Lung microvascular endothelial cell (primary cell): ENCODE measurements around the gene PLN. TPM values are rescaled to one million over a fixed set of nuclear protein-coding genes. Genes with fewer than 3 reads are reported as not detected.

Experiments used
- DNase-seq, 2 donors: peaks; one replicate each; pipeline versions ENCODE4 v3.0.0 to v3.0.0-alpha.2; 2010; ENCODE audit warnings: low read depth in 2 of 2
- total RNA-seq: library from RNA; depleted of rRNA; stranded (reverse); fragments of >200 nt; gene quantifications from 2 replicates; pipeline ENCODE4 v1.2.1, GENCODE V29; 2014

Gene PLN
- total RNA-seq = under 0.01 TPM in 1 of 2 replicates, not detected in the other

- DNase-seq = no peak
These were observed at the start of gene PLN for GRCh38 chr6:118548136-118548535. Gene PLN (plus strand): TSS chr6:118548296. CDS start chr6:118558922, 10,626 bp downstream.

DNA sequence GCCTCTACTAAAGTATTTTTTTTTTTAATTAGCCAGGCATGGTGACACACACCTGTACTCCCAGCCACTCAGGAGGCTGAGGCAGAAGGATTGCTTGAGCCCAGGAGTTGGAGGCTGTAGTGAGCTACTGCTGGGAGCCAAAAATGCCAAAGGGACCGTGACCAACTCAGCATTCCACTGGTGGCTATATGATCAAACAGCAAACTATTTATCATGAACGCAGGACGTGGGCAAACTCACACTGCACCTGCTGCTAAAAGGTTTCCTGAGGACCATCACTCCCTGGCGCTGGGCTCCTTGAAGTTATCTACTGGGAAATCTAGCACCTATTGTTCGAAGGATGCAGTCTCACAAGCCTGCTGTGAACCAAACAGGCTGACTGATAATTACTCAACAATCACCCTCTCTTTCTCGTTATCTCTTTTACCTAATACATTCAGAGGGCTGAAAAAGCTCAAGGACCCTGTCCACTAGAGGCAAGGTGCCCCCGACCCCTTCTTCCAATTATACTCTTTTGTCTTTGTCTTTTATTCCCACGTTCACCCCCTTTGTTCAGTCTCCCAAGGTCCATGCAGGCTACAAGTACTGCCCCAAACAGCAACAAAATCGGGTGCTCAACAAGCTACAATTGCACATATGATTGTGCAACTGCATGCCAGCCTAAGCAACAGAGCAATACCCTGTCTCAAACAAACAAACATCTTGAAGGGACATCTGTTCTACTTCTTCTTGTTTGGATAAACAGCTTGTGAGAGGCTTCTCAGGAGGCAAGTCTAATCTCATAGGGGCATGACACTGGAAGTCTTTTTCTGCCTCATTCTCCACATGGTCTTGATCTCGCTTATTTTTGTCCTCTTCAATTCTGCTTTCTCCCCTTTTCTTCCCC is 47.7 kb upstream of the PLN start:
- DNase-seq = no peak

GRCh38 chr6:118501099-118501498 is 47.0 kb upstream of the PLN start:
- no peak for DNase-seq

DNA sequence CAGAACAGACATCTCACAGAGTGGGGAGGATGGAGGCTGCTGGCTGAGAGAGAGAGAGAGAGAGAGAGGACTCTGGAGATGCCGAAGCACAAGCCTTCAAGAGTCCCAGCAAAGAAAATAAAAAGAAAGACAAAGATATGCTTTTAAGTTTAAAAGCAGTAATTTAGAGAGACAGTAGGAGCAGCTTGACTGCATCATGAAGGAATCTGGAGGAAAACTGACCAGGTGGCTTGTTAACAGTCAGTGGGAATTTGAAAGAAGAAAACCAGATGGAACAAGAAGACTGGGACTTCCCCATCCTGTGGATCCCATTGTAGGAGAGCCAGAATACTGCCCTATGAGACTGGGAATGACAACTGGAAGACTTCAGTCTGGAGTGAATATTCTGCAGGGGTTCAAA is 46.3 kb upstream of the PLN start:
- DNase-seq = no peak

DNA sequence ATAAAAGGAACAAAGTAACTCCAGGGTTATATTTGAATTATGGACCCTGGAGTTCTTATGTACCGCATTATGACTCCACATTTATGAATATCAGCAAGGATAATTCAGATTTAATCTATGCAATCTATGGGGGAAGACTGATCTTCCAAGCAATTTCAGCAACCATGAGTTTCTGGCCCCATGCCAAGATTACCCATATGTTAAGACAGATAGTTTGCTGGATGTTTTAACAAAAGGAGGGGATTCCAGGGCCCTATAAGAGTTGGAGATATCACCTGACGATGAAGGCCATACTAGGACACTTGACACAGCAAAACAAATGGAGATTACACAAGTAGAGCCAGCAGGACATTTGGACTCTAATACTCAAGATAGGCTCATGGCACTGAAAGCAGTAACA is 45.9 kb upstream of the PLN start:
- no peak for DNase-seq

DNA sequence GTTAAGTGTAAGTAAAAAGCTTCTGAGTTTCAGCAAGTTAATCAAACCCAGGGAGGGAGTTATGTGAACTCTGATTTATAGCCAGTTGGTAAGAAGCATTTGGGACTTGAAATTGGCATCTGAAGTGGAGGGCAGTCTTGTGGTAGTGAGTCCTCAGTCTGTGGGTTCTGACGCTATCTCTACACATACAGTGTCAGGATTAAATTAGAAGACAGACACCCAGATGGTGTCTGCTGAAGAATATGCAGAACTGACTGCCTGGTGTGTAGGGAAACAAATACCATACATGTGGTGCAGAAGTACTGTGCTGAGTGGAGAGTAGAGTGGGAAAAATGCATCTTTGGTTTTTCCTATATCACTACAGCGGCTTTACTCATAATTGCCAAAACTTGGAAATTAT is 43.5 kb upstream of the PLN start:
- DNase-seq = no peak

DNA sequence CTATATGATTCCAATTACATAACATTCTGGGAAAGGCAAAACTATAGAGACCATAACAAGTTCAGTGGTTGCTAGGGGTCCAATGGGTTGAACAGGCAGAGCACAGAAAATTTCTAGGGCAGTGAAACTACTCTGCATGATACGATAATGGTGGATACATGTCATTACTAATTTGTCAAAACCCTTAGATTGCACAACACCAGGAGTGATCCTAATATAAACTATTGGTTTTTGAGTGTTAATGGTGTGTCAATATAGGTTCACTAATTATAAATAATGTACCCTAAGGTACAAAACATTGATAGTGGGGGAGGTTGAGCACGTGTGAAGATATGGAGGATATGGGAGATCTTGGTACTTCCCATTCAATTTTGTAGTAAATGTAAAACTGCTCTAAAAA is 42.4 kb upstream of the PLN start:
- DNase-seq = no peak

DNA sequence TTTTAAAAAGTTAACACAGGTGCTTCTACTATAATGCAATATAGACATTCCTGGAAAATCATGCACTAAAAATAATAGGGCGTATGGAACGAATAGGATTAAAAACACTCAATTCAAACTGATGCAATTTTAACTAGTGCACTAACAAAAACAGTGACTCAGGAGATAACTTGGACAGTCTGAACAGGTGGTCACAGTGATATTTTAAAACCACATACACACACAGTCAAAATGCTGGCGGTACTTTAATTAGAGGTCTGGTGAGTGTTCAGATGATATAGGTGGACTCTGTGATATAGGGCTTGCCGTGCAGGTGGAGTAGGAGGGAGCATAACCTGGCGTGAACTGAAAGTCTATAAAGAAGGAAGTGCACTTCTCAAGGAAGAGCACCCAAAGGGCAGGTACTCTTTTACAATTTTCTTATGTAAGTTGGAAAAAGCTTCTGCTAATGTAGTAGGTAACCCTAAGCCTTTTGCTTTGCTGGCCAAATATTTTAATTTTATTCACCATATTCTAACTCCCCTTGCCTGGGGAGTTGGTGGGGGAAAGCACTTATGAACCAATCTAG is 41.9 kb upstream of the PLN start:
- no peak for DNase-seq

DNA sequence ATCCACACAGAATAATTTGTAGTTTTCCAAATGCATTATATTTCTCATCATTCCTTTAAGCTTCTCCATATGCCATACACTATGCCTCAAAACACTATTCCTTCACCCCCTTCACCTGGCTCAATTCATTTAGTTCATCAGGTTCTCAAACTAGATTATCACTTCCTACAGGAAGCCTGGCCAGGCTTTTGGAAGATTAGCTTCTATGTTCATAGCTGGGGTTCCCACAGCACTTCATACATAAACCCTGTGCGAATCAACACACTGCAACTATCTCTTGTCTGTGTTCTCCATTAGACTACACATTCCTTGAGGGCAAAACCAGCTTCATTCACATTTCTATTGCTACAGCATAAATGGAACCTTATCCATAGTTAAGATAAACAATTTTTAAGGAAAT is 40.5 kb upstream of the PLN start:
- DNase-seq = peak in 1 of 2 donors; percentile 44

GRCh38 chr6:118509009-118509617 is 39.0 kb upstream of the PLN start:
- peak; percentile 56 to 76 for DNase-seq

- no peak for DNase-seq
These were observed 36.0 kb upstream of the PLN start for GRCh38 chr6:118511930-118512715.

GRCh38 chr6:118514689-118515088 is 33.4 kb upstream of the PLN start:
- DNase-seq = no peak

- DNase-seq = no peak
These were observed 25.7 kb upstream of the PLN start for GRCh38 chr6:118522422-118522821.

DNA sequence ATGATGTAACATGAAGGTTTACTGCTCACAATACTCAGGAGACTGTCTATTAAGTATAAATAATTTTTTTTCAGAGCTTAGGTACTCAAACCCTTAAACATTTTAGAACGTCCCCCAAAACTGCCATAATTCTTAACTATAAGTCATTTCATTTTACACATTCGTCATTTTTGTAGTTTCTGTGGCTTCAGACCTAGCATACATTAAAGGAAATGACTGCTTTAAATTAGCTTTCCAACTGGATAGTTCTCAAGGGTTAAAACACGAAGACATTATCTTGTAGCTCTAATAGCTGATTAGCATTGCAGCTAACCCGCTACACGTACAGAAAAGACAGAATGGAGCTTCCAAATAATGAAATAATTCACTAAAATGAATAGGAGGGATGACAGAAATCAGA is 24.9 kb upstream of the PLN start:
- DNase-seq = no peak

DNA sequence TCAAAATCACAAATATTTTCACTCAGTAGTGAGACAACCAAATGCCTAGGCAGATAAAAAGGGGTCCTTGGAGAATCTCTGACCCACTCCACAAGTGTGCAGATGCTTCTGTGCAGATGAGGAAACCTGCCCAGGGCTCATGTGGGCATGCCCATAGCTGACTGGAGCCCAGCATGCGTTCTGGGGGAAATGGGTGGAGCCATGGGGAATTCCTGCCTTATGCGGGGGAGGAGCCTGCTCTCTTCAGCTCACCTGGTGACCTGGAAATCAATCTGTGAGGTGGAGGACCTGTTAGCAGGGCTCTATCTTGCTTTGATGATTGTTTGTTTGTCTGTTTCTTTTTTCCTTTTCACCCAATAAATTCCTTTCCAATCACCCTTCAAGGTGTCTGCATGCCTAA is 23.4 kb upstream of the PLN start:
- no peak for DNase-seq

DNA sequence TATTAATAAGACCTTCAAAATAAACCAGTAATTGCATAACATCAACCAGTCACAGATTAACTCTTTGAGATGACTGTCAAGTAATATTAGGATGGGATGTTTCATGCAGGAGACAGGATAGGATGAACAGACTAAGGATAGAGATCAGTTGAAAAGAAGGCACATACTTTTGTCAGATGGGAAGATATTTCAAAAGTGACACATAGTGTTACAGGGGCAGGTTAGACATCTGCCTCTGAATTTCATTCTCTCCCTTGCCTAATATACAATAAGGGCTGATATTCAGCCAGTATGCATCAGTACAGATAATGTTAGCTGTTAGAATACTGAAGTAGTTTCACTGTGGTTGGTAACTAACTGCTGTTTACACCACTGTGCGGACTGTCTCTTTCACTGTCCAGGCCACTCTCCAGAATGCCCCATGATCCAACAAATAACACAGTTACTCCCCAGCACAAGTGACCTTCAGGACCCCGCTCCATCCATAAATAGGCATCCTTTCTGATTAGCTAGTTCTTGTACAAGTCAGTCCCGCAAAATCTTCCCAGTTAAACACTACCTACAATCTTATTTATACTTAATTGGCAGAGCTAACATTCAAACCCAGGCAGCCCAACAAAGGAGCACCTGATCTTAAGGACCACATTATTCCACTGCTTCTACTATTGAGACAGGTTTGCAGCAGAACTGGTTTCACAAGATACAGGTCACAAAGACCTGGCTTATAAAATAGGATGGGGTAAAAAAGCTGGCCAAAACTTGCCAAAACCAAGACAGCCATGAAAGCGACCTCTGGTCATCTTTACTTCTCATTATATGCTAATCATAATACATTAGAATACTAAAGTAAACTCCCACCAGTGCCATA is 21.9 kb upstream of the PLN start:
- no peak for DNase-seq

DNA sequence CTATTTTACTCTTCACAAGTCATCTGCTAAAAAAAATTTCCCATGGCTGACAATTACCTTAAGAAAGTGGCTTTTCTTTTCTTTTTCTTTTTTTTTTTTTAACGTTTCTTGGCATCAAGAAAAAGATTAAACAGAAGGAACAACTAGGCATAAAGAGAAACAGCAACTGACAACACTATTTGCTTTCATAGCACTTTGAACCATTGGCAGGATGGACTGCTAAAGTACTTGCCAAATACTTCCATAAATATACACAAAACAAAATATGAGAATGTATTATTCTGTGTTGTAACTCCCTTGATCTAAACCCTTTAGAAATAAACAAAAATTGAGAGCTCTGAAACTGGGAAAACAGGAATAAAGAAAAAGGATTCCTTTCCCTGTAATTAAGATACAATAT is 20.0 kb upstream of the PLN start:
- DNase-seq = no peak

DNA sequence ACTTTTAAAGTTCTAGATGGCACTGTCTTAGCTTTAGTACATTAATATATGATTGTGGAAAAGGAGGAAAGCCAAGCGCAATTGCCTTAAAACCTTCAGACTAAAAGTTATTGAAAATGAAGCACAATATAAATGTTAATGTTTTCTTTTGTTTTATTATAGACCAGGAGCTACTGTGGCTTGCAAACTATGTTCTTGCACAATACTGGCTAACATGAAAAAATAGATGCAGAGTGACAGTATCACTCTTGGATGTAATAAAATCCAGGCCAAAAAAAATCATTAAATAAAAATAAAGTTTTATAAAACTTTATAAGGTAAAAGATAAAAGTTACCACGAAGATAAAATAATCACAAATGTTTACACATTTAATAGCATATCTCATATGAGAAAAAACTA is 18.3 kb upstream of the PLN start:
- no peak for DNase-seq

- no peak for DNase-seq
These were observed 17.2 kb upstream of the PLN start for GRCh38 chr6:118530942-118531341.

GRCh38 chr6:118535176-118535844 is 12.8 kb upstream of the PLN start:
- DNase-seq = no peak
